Inferior parietal cortex (tissue), 1 donor: ENCODE data around the gene C13orf42.
"Not testable (repeated sequence)": the region's sequence is repeated elsewhere in the genome, so short reads cannot be mapped to it uniquely, and the experiment has no call there.

Source experiments
- DNase-seq: peaks from one replicate; pipeline ENCODE4 v3.0.0-alpha.2; 2016; ENCODE audit errors: extremely low spot score

The C13orf42 gene

GRCh38 chr13:51120873-51121272, 9.8 kb upstream of the C13orf42 start:
- DNase-seq, result not testable (repeated sequence)

- DNase-seq, result no peak
These were observed 7.8 kb upstream of the C13orf42 start for GRCh38 chr13:51118809-51119431.

- DNase-seq, result no peak
These were observed 2.9 kb upstream of the C13orf42 start for GRCh38 chr13:51113969-51114368.

- DNase-seq, result no peak
These were observed 2.3 kb upstream of the C13orf42 start for GRCh38 chr13:51113186-51113881.

- DNase-seq, result no peak
These were observed 1.7 kb upstream of the C13orf42 start for GRCh38 chr13:51112771-51113170.

GRCh38 chr13:51111997-51112396, 923 bp upstream of the C13orf42 start:
- DNase-seq, result no peak

- no peak for DNase-seq
These were observed 3.1 kb downstream of the C13orf42 start for GRCh38 chr13:51107996-51108395.

GRCh38 chr13:51105046-51105445, 6.0 kb downstream of the C13orf42 start:
- no peak for DNase-seq

- no peak for DNase-seq
These were observed 9.3 kb downstream of the C13orf42 start for GRCh38 chr13:51101636-51102235.

- no peak for DNase-seq
These were observed 13.6 kb downstream of the C13orf42 start for GRCh38 chr13:51097353-51098043.

- DNase-seq, result no peak
These were observed 14.9 kb downstream of the C13orf42 start for GRCh38 chr13:51096131-51096530.

GRCh38 chr13:51093574-51093973, 17.5 kb downstream of the C13orf42 start:
- no peak for DNase-seq

- DNase-seq, result no peak
These were observed 19.2 kb downstream of the C13orf42 start for GRCh38 chr13:51091839-51092238.

GRCh38 chr13:51083706-51084105, 27.4 kb downstream of the C13orf42 start:
- DNase-seq, result no peak

GRCh38 chr13:51080478-51081065, 30.5 kb downstream of the C13orf42 start:
- DNase-seq, result not testable (repeated sequence)

- DNase-seq, result no peak
These were observed 39.6 kb downstream of the C13orf42 start for GRCh38 chr13:51071493-51071892.

GRCh38 chr13:51070005-51070649, 40.9 kb downstream of the C13orf42 start:
- peak; percentile 89 for DNase-seq

GRCh38 chr13:51068501-51068900, 42.6 kb downstream of the C13orf42 start:
- no peak for DNase-seq

- no peak for DNase-seq
These were observed 43.4 kb downstream of the C13orf42 start for GRCh38 chr13:51067706-51068105.

GRCh38 chr13:51067210-51067701, 43.8 kb downstream of the C13orf42 start:
- no peak for DNase-seq

GRCh38 chr13:51066091-51066831, 44.8 kb downstream of the C13orf42 start:
- no peak for DNase-seq
